GM19240 (cell line): ENCODE measurements around the gene RSPH1.

ENCODE experiments used
- DNase-seq: peaks from one replicate; pipeline ENCODE4 v3.0.0; 2011; ENCODE audit warnings: low spot score; ENCODE audit not compliant: insufficient read length

The RSPH1 gene

GRCh38 chr21:42513985-42514882 lies 18.2 kb upstream of the RSPH1 start:
- DNase-seq: peak; percentile 36

- no peak for DNase-seq
Observed at GRCh38 chr21:42513151-42513984, 17.3 kb upstream of the RSPH1 start, which contains the start of gene SLC37A1. Gene SLC37A1 (plus strand): TSS chr21:42513852. CDS start chr21:42518455, 4,603 bp downstream.

- DNase-seq: no peak
Observed at GRCh38 chr21:42512346-42513034, 16.5 kb upstream of the RSPH1 start.

GRCh38 chr21:42509244-42509643 lies 13.2 kb upstream of the RSPH1 start:
- DNase-seq: no peak

- no peak for DNase-seq
Observed at GRCh38 chr21:42508371-42508770, 12.3 kb upstream of the RSPH1 start.

GRCh38 chr21:42507418-42507817 lies 11.4 kb upstream of the RSPH1 start:
- no peak for DNase-seq

DNA sequence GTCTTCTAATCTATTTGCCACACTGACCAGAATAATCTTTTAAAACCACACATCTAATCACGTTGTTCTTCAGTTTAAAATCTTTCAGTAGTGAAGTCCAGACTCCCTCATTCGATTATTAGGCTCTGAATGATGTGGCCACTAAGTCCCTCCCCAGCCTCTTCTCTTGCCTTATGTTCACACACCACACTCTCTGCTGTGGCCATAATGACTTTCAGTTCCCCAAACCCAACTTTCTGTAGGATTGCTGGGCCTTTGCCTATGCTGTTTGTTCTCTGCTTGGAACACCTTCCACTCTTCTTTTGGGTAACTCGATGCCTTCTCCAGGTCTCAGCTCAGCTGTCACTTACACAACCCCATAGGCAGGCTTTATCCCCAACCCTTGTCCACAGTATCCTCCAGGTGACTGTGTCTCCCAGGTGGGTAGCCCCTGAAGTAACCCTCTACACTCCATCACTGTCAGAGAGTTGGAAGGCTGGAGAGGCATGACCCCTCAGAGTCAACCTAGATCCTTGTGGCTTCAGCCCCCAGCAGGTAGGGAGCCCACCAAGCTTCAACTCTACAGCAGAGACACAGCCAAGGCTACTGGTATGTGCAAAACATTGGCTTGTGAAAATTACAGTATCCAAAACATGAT lies 9.2 kb upstream of the RSPH1 start:
- peak; percentile 48 for DNase-seq

DNA sequence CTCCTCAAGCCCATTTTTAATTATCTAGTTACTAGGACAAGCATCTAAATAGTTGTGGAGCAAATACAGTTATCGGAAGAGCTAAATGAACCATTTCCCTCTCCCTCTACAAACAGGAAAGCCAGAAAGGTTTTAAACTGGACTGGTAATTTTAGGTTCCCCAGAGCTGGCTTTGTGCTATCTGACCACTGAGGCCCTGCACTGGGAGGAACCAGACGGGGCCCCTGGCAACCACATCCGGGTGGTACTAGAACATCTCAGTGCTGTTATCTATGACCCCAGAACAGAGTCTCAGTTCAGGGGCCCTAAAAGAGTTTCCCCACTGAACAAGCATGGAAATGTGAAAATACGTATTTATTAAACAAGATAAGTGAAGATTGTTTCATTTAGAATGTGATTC lies 7.7 kb upstream of the RSPH1 start:
- no peak for DNase-seq

- DNase-seq: no peak
Observed at GRCh38 chr21:42500736-42501135, 4.7 kb upstream of the RSPH1 start.

- no peak for DNase-seq
Observed at GRCh38 chr21:42500225-42500624, 4.2 kb upstream of the RSPH1 start.

DNA sequence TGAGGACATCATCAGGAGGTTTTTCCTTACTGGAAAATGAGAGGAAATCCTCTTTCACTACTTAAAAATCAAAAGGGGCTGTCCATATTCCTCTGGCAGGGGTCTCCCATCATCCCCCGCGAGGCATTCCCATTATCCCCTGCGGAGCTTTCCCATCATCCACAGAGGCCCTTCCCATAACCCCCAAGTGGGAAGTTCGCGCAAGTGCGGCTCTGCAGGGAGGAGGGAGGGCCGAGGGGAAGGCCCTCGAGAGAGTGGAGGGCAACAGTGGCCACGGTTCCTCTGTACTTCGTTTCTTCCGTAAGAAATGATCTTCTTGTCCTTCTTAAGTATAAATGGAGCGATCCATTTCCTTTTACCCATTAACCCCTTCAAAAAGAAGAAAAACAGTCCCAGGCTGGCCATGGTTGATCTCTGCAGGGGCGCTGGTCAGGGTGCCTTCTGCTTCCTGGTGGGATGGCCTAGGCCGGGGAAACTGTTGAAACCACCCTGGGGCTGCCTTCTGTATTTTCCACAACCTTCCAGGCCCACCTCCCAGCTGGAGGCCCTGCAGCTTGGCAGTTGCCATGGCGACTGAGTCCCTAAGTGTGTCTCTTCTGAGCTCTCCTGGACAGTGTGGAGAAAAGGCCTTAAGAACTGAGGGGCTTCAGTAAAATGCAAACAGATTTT lies 3.6 kb upstream of the RSPH1 start:
- DNase-seq: no peak

DNA sequence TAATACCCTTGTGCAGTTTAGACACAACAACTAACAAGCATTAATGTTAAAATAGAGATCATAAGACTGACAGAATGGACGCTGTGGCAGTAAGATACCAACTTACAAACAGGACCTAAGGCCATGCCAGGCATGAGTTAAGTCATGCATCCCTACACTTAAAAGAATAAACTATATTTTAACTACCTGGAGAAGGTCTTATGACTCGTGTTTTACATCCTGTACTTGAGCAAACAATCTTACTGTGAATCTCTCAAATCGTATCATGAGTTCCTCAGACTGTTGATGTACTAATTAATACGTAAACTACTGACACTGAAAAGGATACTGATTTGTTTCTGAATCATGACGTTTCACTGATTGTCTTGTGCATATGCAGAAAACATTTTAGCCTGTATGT lies 2.0 kb upstream of the RSPH1 start:
- no peak for DNase-seq

GRCh38 chr21:42496839-42497202 lies 797 bp upstream of the RSPH1 start:
- no peak for DNase-seq

GRCh38 chr21:42495765-42496119 lies 282 bp downstream of the RSPH1 start:
- peak; percentile 17 for DNase-seq

GRCh38 chr21:42495027-42495426 lies 997 bp downstream of the RSPH1 start:
- DNase-seq: no peak

- DNase-seq: no peak
Observed at GRCh38 chr21:42493109-42494060, 2.6 kb downstream of the RSPH1 start.

GRCh38 chr21:42492201-42492600 lies 3.8 kb downstream of the RSPH1 start:
- DNase-seq: no peak

GRCh38 chr21:42491328-42491727 lies 4.7 kb downstream of the RSPH1 start:
- DNase-seq: no peak

DNA sequence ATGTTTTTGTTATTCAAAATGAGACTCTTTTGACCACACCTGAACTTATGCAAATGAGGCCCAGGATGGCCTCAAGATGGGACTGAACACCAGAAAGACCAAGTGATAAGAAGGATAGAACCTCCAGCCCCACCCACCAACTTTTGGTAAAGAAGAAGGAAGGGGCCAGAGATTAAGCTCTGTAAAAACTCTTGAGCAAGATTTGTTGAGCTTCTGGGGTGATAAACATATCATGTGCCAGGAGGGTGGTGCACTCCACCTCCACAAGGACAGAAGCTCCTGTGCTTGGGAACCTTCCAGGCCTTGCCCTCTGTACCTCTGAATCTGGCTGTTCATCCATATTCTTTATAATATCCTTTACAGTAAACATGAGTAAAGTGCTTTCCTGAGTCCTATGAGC lies 5.3 kb downstream of the RSPH1 start:
- DNase-seq: no peak

DNA sequence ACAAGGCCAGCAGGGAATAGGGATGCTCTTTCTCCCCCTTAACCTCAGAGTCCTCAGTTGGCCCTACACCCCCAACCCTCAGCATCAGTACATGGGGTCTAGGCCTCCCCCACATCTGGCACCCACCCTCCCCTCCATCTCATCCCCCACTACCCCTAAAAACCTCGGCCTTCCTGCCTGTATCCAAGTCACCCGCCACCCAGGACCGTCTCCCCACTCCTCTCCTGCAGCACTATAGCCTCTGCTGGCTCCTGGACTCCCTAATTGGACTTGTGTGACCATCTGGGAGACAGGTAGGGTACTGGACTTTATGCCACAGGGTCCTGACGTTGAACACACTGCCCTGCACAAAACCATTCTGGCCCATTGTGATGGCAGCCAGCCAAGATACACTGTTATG lies 6.0 kb downstream of the RSPH1 start:
- no peak for DNase-seq
